A549 (cell line): ENCODE data around the gene ZBTB38.

Experiments
- CTCF ChIP-seq: fragments of >200 bp; sonication (Bioruptor Twin); formaldehyde crosslinking; IDR thresholded peaks from 3 replicates; pipeline ENCODE4 v1.5.1; 2016
- HDAC2 ChIP-seq: fragments of 200-600 bp; sonication (generic); IDR thresholded peaks from 2 replicates; pipeline ENCODE4 v1.6.1; 2016
- HMGXB4 ChIP-seq: fragments of 250-450 bp; sonication (Bioruptor Pico); IDR thresholded peaks from 2 replicates; pipeline ENCODE4 v1.5.0; 2021; ENCODE audit warnings: mild to moderate bottlenecking, moderate library complexity, borderline replicate concordance
- MYC ChIP-seq: IDR thresholded peaks from 2 replicates; pipeline ENCODE4 v1.6.1; 2012; ENCODE audit warnings: mild to moderate bottlenecking, inconsistent platforms, low read length, improper control_type of control experiment, borderline replicate concordance
- POLR2A ChIP-seq: IDR thresholded peaks from 2 replicates; pipeline ENCODE4 v1.6.1; 2012; ENCODE audit warnings: mild to moderate bottlenecking, low read length
- RAD21 ChIP-seq, 2 experiments: fragments of >200 bp in 1 of 2; sonication (Bioruptor Twin) in 1 of 2; formaldehyde crosslinking in 1 of 2; IDR thresholded peaks in 1 of 2; conservative IDR thresholded peaks in 1 of 2; 2 replicates in 1 of 2; 3 replicates in 1 of 2; pipeline ENCODE4 v1.6.1; 2012 to 2018; ENCODE audit warnings: inconsistent platforms in 1 of 2
- TP53 ChIP-seq: fragments of 250-450 bp; sonication (Bioruptor Pico); IDR thresholded peaks from 2 replicates; pipeline ENCODE4 v1.5.0; 2021; ENCODE audit warnings: mild to moderate bottlenecking, moderate library complexity

GRCh38 chr3:141365201-141365600, 3.1 kb upstream of the ZBTB38 start:
- TF ChIP-seq HMGXB4 (CRISPR knock-in tag) (no peak), RAD21 (conservative IDR thresholded peaks at IDR 0.05 in 1 of 2, IDR thresholded peaks at IDR 0.05 in 1 of 2) (no peak), POLR2A (no peak), CTCF (no peak), TP53 (no peak), HDAC2 (no peak), MYC (no peak)
